HG03575 (cell line): ENCODE data around the gene OGFOD3.
"Not testable (repeated sequence)": the region's sequence is repeated elsewhere in the genome, so short reads cannot be mapped to it uniquely, and the experiment has no call there.

Experiments used
- ATAC-seq: cut with Tn5 transposase; IDR thresholded peaks from one replicate; pipeline ENCODE4 v1.9.1; 2021; ENCODE audit not compliant: unreplicated experiment, insufficient number of reproducible peaks, low FRiP score; ENCODE audit errors: extremely low read depth

The OGFOD3 gene

GRCh38 chr17:82367724-82368524 is 50.5 kb downstream of the OGFOD3 start:
- no peak for ATAC-seq

GRCh38 chr17:82366749-82367148 is 51.6 kb downstream of the OGFOD3 start:
- no peak for ATAC-seq

GRCh38 chr17:82365606-82366295 is 52.6 kb downstream of the OGFOD3 start:
- ATAC-seq, result no peak

- ATAC-seq, result no peak
Measured at GRCh38 chr17:82361885-82362633, 56.3 kb downstream of the OGFOD3 start.

GRCh38 chr17:82359451-82360074 is 58.8 kb downstream of the OGFOD3 start:
- not testable (repeated sequence) for ATAC-seq

GRCh38 chr17:82358465-82359350 is 59.7 kb downstream of the OGFOD3 start, which contains the start of gene TEX19:
TEX19 (plus strand) TSS chr17:82359247; CDS start chr17:82362151, 2,904 bp downstream.
- ATAC-seq, result no peak

GRCh38 chr17:82357394-82357793 is 61.0 kb downstream of the OGFOD3 start:
- ATAC-seq, result no peak

GRCh38 chr17:82356845-82357355 is 61.5 kb downstream of the OGFOD3 start:
- ATAC-seq, result no peak

GRCh38 chr17:82355770-82356427 is 62.5 kb downstream of the OGFOD3 start:
- ATAC-seq, result no peak

GRCh38 chr17:82354804-82355308 is 63.5 kb downstream of the OGFOD3 start:
- ATAC-seq, result no peak

- no peak for ATAC-seq
Measured at GRCh38 chr17:82353484-82353883, 64.9 kb downstream of the OGFOD3 start.

GRCh38 chr17:82351713-82352488 is 66.5 kb downstream of the OGFOD3 start:
- ATAC-seq, result no peak

- ATAC-seq, result no peak
Measured at GRCh38 chr17:82351254-82351712, 67.1 kb downstream of the OGFOD3 start.

GRCh38 chr17:82350182-82351030 is 68.0 kb downstream of the OGFOD3 start:
- no peak for ATAC-seq

GRCh38 chr17:82349287-82349701 is 69.1 kb downstream of the OGFOD3 start:
- ATAC-seq, result no peak

- no peak for ATAC-seq
Measured at GRCh38 chr17:82348866-82349265, 69.5 kb downstream of the OGFOD3 start.
